Measurements from ENCODE around the gene LMO2. TPM values are rescaled to one million over a fixed set of nuclear protein-coding genes. Genes with fewer than 3 reads are reported as not detected.

The LMO2 gene
- 10 to 100 TPM in 3 of 10 donors, 1 to 10 TPM in 7; 3.9 to 16.9 (median 9.1) TPM for total RNA-seq
- polyA plus RNA-seq = 10 to 100 TPM; 10.7 to 14.0 TPM
- long read RNA-seq, donor 1, transcript LMO2-202 (3 exons, 1,687 nt) = major isoform, 13 of 26 reads
- long read RNA-seq, donor 1, partial matches to known transcripts = 6 of 26 reads
- long read RNA-seq, donor 1, other reads (novel, unspliced or antisense) = 7 of 26 reads
- long read RNA-seq, donor 2, transcript LMO2-202 (3 exons, 1,687 nt) = major isoform, 8 of 11 reads
- long read RNA-seq, donor 2, partial matches to known transcripts = 1 of 11 reads
- long read RNA-seq, donor 2, other reads (novel, unspliced or antisense) = 2 of 11 reads
- long read RNA-seq, donor 3 = 0 reads

GRCh38 chr11:33891714-33892327 lies at the start of gene LMO2:
TSS of gene LMO2 (minus strand) at chr11:33892076. CDS start at chr11:33869716, 22,360 bp downstream.
- H3K27me3 ChIP-seq = no peaks in the 10 kb centered on the region
- intact Hi-C loops (cut with DNase I) = no loop called here
- ATAC-seq (peak in 2 of 8 donors; percentile 6 to 23), DNase-seq (no peak)
- no peaks in the 10 kb centered on the region for H3K9me3 ChIP-seq
- peak within 1 kb of the TSS in 1 of 10 donors; percentile 21 for H3K4me3 ChIP-seq
- peak within 1 kb of the TSS in 1 of 10 donors; percentile 54 for H3K27ac ChIP-seq
- WGBS, 2 donors = 77% methylated on average over 9 of the region's 9 CpGs
- peaks cover 0 to 52% (median 0%) of the 10 kb centered on the region in 9 donors for H3K4me1 ChIP-seq
- no peaks in the 10 kb centered on the region for H3K36me3 ChIP-seq
- TF ChIP-seq CTCF (IDR thresholded peaks at IDR 0.05) = no peak

GRCh38 chr11:33940538-33940815 lies 48.6 kb upstream of the LMO2 start:
- ATAC-seq (no peak), DNase-seq (no peak)
- H3K9me3 ChIP-seq = no peaks in the 10 kb centered on the region
- H3K4me1 ChIP-seq = peaks cover 11 to 62% (median 51%) of the 10 kb centered on the region in 9 donors
- no peaks in the 10 kb centered on the region for H3K27me3 ChIP-seq
- intact Hi-C loops (cut with DNase I) = loop anchor here in 1 of 10 donors (5.0 kb wide), 1 partner anchor 73 kb away; no protein-coding TSS in a partner anchor
- no peak overlapping the region for H3K27ac ChIP-seq
- 79 to 88% methylated on average over 2 of the region's 2 CpGs for WGBS, 2 donors
- no peak overlapping the region for H3K4me3 ChIP-seq
- no peaks in the 10 kb centered on the region for H3K36me3 ChIP-seq
- TF ChIP-seq CTCF (IDR thresholded peaks at IDR 0.05) = no peak

- H3K4me3 ChIP-seq = peak overlapping the region in 1 of 10 donors; percentile 15
- H3K9me3 ChIP-seq = peaks cover 0 to 1% (median 0%) of the 10 kb centered on the region in 11 donors
- no peaks in the 10 kb centered on the region for H3K27me3 ChIP-seq
- DNase-seq = peak; percentile 53 to 82
- peak overlapping the region in 9 of 10 donors; percentile 24 to 66 (median 51) for H3K27ac ChIP-seq
- 10 to 13% methylated on average over 15 of the region's 15 CpGs for WGBS, 2 donors
- intact Hi-C loops (cut with DNase I) = loop anchor here in 4 of 10 donors (1.0 to 5.0 kb wide), 4 partner anchors 38 to 70 kb away; no protein-coding TSS in a partner anchor
- ATAC-seq = peak; percentile 65 to 87 (median 82)
- H3K36me3 ChIP-seq = no peaks in the 10 kb centered on the region
- H3K4me1 ChIP-seq = peaks cover 11 to 71% (median 57%) of the 10 kb centered on the region in 9 donors
- TF ChIP-seq CTCF (IDR thresholded peaks at IDR 0.05) = no peak
Measured at GRCh38 chr11:33936725-33937604, 45.1 kb upstream of the LMO2 start.

Data from heart right ventricle (tissue), 16 donors.